ENCODE measurements around the gene HDAC5. TPM values are rescaled to one million over a fixed set of nuclear protein-coding genes. Genes with fewer than 3 reads are reported as not detected.

HDAC5 gene
- total RNA-seq, 1 experiment from 2014 or later: 16.9 TPM

GRCh38 chr17:44117351-44117750 is 6.1 kb downstream of the HDAC5 start:
- H3K9me3 ChIP-seq (ENCODE audit: low read depth, low read length, poor library complexity, severe bottlenecking): no peaks in the 10 kb centered on the region
- no TSS peak for BruUV-seq (replicated peaks)
- H3K27me3 ChIP-seq (replicated peaks; ENCODE audit: insufficient read depth, low read depth, low read length, poor library complexity): no peaks in the 10 kb centered on the region
- POLR2A ChIA-PET (ENCODE audit: low non-redundant PET): no interaction called here
- CTCF ChIA-PET: no interaction called here
- peaks cover 7% of the 10 kb centered on the region for H3K4me1 ChIP-seq (ENCODE audit: insufficient read depth, low read length, poor library complexity, severe bottlenecking)
- no peak for TF ChIP-seq EZH2 (IDR thresholded peaks at IDR 0.05; ENCODE audit: borderline replicate concordance, low read depth, low read length, poor library complexity, severe bottlenecking)
- TF ChIP-seq CTCF (conservative IDR thresholded peaks at IDR 0.05; ENCODE audit: low read depth, low read length): no peak
- no peak for DNase-seq (ENCODE audit: low spot score)
- intact Hi-C loops (cut with micrococcal nuclease; ENCODE audit: unreplicated experiment): loop anchor here (10.0 kb wide), 1 partner anchor 113 kb away; the partner anchor contains the start of gene NAGS
- no peaks in the 10 kb centered on the region for H3K36me3 ChIP-seq (ENCODE audit: insufficient read depth, low read length, poor library complexity, severe bottlenecking)
- H3K4me3 ChIP-seq (ENCODE audit: low read depth, low read length, poor library complexity, severe bottlenecking): no peak overlapping the region
- no peak overlapping the region for H3K27ac ChIP-seq (ENCODE audit: low read depth, low read length, poor library complexity, severe bottlenecking)

- no TSS peak for BruUV-seq (replicated peaks)
- no peaks in the 10 kb centered on the region for H3K27me3 ChIP-seq (replicated peaks; ENCODE audit: insufficient read depth, low read depth, low read length, poor library complexity)
- H3K36me3 ChIP-seq (ENCODE audit: insufficient read depth, low read length, poor library complexity, severe bottlenecking): no peaks in the 10 kb centered on the region
- ChIA-PET POLR2A (ENCODE audit: low non-redundant PET) (interaction anchor here (1.0 kb wide), 1 partner anchor 755 kb away, joined by 4 read pairs; no protein-coding TSS in a partner anchor), CTCF (interaction anchor here (0.6 to 1.6 kb wide), 7 partner anchors 9 to 261 kb away, joined by 3 to 6 read pairs (median 4); no protein-coding TSS in a partner anchor)
- H3K4me1 ChIP-seq (ENCODE audit: insufficient read depth, low read length, poor library complexity, severe bottlenecking): peaks cover 18% of the 10 kb centered on the region
- H3K27ac ChIP-seq (ENCODE audit: low read depth, low read length, poor library complexity, severe bottlenecking): peak overlapping the region; percentile 30
- H3K9me3 ChIP-seq (ENCODE audit: low read depth, low read length, poor library complexity, severe bottlenecking): no peaks in the 10 kb centered on the region
- TF ChIP-seq EZH2 (IDR thresholded peaks at IDR 0.05; ENCODE audit: borderline replicate concordance, low read depth, low read length, poor library complexity, severe bottlenecking) (no peak), CTCF (conservative IDR thresholded peaks at IDR 0.05; ENCODE audit: low read depth, low read length) (peak; percentile 71)
- intact Hi-C loops (cut with micrococcal nuclease; ENCODE audit: unreplicated experiment): loop anchor here (10.0 kb wide), 1 partner anchor 111 kb away; the partner anchor contains the start of gene NAGS
- peak; percentile 51 for DNase-seq (ENCODE audit: low spot score)
- no peak overlapping the region for H3K4me3 ChIP-seq (ENCODE audit: low read depth, low read length, poor library complexity, severe bottlenecking)
Observed at GRCh38 chr17:44115585-44116415, 7.6 kb downstream of the HDAC5 start.

- intact Hi-C loops (cut with micrococcal nuclease; ENCODE audit: unreplicated experiment): loop anchor here (10.0 kb wide), 1 partner anchor 109 kb away; the partner anchor contains the start of gene NAGS
- POLR2A ChIA-PET (ENCODE audit: low non-redundant PET): interaction anchor here (0.5 to 0.6 kb wide), 2 partner anchors 657 to 1554 kb away, joined by 3 to 11 read pairs; no protein-coding TSS in a partner anchor
- H3K36me3 ChIP-seq (ENCODE audit: insufficient read depth, low read length, poor library complexity, severe bottlenecking): no peaks in the 10 kb centered on the region
- H3K4me1 ChIP-seq (ENCODE audit: insufficient read depth, low read length, poor library complexity, severe bottlenecking): peaks cover 28% of the 10 kb centered on the region
- H3K27me3 ChIP-seq (replicated peaks; ENCODE audit: insufficient read depth, low read depth, low read length, poor library complexity): no peaks in the 10 kb centered on the region
- H3K4me3 ChIP-seq (ENCODE audit: low read depth, low read length, poor library complexity, severe bottlenecking): no peak overlapping the region
- no peaks in the 10 kb centered on the region for H3K9me3 ChIP-seq (ENCODE audit: low read depth, low read length, poor library complexity, severe bottlenecking)
- DNase-seq (ENCODE audit: low spot score): no peak
- TF ChIP-seq CTCF (conservative IDR thresholded peaks at IDR 0.05; ENCODE audit: low read depth, low read length) (no peak), EZH2 (IDR thresholded peaks at IDR 0.05; ENCODE audit: borderline replicate concordance, low read depth, low read length, poor library complexity, severe bottlenecking) (no peak)
- BruUV-seq (replicated peaks): no TSS peak
- CTCF ChIA-PET: interaction anchor here (0.7 kb wide), 1 partner anchor 73 kb away, joined by 5 read pairs; no protein-coding TSS in a partner anchor
- no peak overlapping the region for H3K27ac ChIP-seq (ENCODE audit: low read depth, low read length, poor library complexity, severe bottlenecking)
Observed at GRCh38 chr17:44113868-44114840, 9.3 kb downstream of the HDAC5 start.
